Lower lobe of right lung (tissue), 2 donors: ENCODE measurements around the gene LBP. TPM values are rescaled to one million over a fixed set of nuclear protein-coding genes. Genes with fewer than 3 reads are reported as not detected.
A peak's percentile ranks its signal among the peaks of the same experiment; 100 is the strongest.

Experiments
- ATAC-seq, 2 donors: fragments of 200-7000 bp; cut with Tn5 transposase; one replicate each; pipeline ENCODE4 v1.9.1; 2020 to 2022; ENCODE audit warnings: mild to moderate bottlenecking in 2 of 2, moderate library complexity in 2 of 2
- DNase-seq: peaks from one replicate; pipeline ENCODE4 v3.0.0-alpha.2; 2020
- H3K27ac ChIP-seq: fragments of 200-600 bp; one replicate; pipeline ENCODE4 v1.8.0; 2022
- H3K27me3 ChIP-seq: fragments of 200-600 bp; one replicate; pipeline ENCODE4 v1.8.0; 2022; ENCODE audit warnings: low read depth
- H3K36me3 ChIP-seq: fragments of 200-600 bp; one replicate; pipeline ENCODE4 v1.8.0; 2022; ENCODE audit warnings: mild to moderate bottlenecking
- H3K4me1 ChIP-seq: fragments of 200-600 bp; one replicate; pipeline ENCODE4 v1.8.0; 2022
- H3K4me3 ChIP-seq: fragments of 200-600 bp; one replicate; pipeline ENCODE4 v1.8.0; 2022; ENCODE audit warnings: mild to moderate bottlenecking
- H3K9me3 ChIP-seq: fragments of 200-600 bp; one replicate; pipeline ENCODE4 v1.8.0; 2022
- CTCF ChIP-seq: fragments of 200-600 bp; IDR thresholded peaks from one replicate; pipeline ENCODE4 v1.8.0; 2022; ENCODE audit warnings: antibody characterized with exemption, mild to moderate bottlenecking
- intact Hi-C: fragments of 100-400 bp; cut with DNase I; formaldehyde crosslinking; loops from one replicate; pipeline ENCODE4 v1.11.0; 2022
- total RNA-seq: library from RNA; stranded (reverse); fragmentation: NEBNext Ultra II Directional; extraction: Animal tissue kit (Norgen Biotek cat#: 25700); gene quantifications from one replicate; pipeline ENCODE4 v1.2.1, GENCODE V29; 2021
- donor health status: DM: no; HTN: yes; CAD: no; lungs with severe emphysema.

Gene LBP
- total RNA-seq, 1 donor from 2014 or later: not detected

DNA sequence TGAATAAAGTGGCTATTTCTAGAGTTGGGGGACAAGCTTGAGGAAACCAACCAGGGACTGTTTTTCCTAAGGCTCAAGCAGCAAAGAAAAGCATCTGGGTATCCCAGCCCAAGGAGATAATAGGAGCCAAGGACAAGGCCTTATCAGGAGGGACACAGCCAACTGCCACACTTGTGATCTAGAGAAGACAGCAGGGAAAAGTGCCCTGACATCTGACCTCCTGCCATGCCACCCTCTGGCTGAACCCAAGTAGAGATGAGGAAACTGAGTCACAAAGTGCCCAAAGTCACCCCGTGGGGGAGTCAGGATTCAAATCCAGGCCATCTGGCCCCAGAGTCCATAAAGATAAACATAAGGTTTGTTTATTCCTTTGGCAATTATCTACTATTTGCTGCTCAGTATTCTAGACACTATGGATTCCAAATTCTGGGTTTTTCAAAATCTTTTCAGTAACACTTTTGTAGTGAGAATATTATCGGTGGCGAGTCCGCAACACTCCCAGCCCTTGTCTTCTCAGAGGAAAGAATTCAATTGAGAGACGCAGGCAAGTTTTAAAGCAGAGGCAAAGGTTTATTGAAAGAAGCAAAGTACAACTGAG lies 3.5 kb upstream of the LBP start:
- Histone ChIP-seq H3K27ac (no peak overlapping the region), H3K9me3 (peaks cover 1% of the 10 kb centered on the region), H3K4me1 (no peaks in the 10 kb centered on the region), H3K4me3 (no peak overlapping the region), H3K27me3 (peaks cover 4% of the 10 kb centered on the region), H3K36me3 (no peaks in the 10 kb centered on the region)
- intact Hi-C loops: no loop called here
- no peak for DNase-seq
- no peak for TF ChIP-seq CTCF
- no peak for ATAC-seq

GRCh38 chr20:38343311-38344106 lies 2.8 kb upstream of the LBP start:
- intact Hi-C loops: no loop called here
- Histone ChIP-seq H3K36me3 (no peaks in the 10 kb centered on the region), H3K27me3 (peaks cover 4% of the 10 kb centered on the region), H3K4me1 (no peaks in the 10 kb centered on the region), H3K4me3 (no peak overlapping the region), H3K9me3 (no peaks in the 10 kb centered on the region), H3K27ac (no peak overlapping the region)
- no peak for TF ChIP-seq CTCF
- DNase-seq (no peak), ATAC-seq (peak in 1 of 2 donors; percentile 47)

- H3K4me1 ChIP-seq: no peaks in the 10 kb centered on the region
These were observed 2.1 kb upstream of the LBP start for GRCh38 chr20:38344107-38344701.

GRCh38 chr20:38345643-38346042 lies 639 bp upstream of the LBP start:
- intact Hi-C loops: no loop called here
- Histone ChIP-seq H3K27ac (no peak overlapping the region), H3K9me3 (no peaks in the 10 kb centered on the region), H3K36me3 (no peaks in the 10 kb centered on the region), H3K4me1 (no peaks in the 10 kb centered on the region), H3K4me3 (no peak overlapping the region), H3K27me3 (no peaks in the 10 kb centered on the region)
- DNase-seq: no peak
- no peak for ATAC-seq
- TF ChIP-seq CTCF: no peak

More at GRCh38 chr20:38344107-38344701, 2.1 kb upstream of the LBP start:
- intact Hi-C loops: no loop called here
- no peak overlapping the region for H3K27ac ChIP-seq
- no peaks in the 10 kb centered on the region for H3K9me3 ChIP-seq
- H3K36me3 ChIP-seq: no peaks in the 10 kb centered on the region
- peaks cover 4% of the 10 kb centered on the region for H3K27me3 ChIP-seq
- DNase-seq: no peak
- ATAC-seq: no peak
- H3K4me3 ChIP-seq: no peak overlapping the region
- no peak for TF ChIP-seq CTCF

- H3K36me3 ChIP-seq: no peaks in the 10 kb centered on the region
- H3K27me3 ChIP-seq: no peaks in the 10 kb centered on the region
- TF ChIP-seq CTCF: no peak
- H3K4me1 ChIP-seq: no peaks in the 10 kb centered on the region
- no peak overlapping the region for H3K4me3 ChIP-seq
- H3K9me3 ChIP-seq: no peaks in the 10 kb centered on the region
- H3K27ac ChIP-seq: no peak overlapping the region
- ATAC-seq (no peak), DNase-seq (no peak)
- intact Hi-C loops: no loop called here
These were observed 459 bp downstream of the LBP start for GRCh38 chr20:38346741-38347140.
